ENCODE results near the gene DLGAP4. TPM values are rescaled to one million over a fixed set of nuclear protein-coding genes. Genes with fewer than 3 reads are reported as not detected.

Gene DLGAP4
- polyA plus RNA-seq, 2 of the 4 experiments (the other 2 are of a cell fraction): 11.9 to 36.7 TPM

- TF ChIP-seq POLR2AphosphoS2 (conservative IDR thresholded peaks at IDR 0.05; ENCODE audit: low read length): no peak
- no peak for TF ChIP-seq NPAS2 (CRISPR knock-in tag; IDR thresholded peaks at IDR 0.05; ENCODE audit: borderline replicate concordance)
- no peak for TF ChIP-seq JUNB (IDR thresholded peaks at IDR 0.05)
- no peak for TF ChIP-seq PHF8 (IDR thresholded peaks at IDR 0.05; ENCODE audit: borderline replicate concordance, low read depth)
Observed at GRCh38 chr20:36504295-36504694, 198.2 kb downstream of the DLGAP4 start (continued).

DNA sequence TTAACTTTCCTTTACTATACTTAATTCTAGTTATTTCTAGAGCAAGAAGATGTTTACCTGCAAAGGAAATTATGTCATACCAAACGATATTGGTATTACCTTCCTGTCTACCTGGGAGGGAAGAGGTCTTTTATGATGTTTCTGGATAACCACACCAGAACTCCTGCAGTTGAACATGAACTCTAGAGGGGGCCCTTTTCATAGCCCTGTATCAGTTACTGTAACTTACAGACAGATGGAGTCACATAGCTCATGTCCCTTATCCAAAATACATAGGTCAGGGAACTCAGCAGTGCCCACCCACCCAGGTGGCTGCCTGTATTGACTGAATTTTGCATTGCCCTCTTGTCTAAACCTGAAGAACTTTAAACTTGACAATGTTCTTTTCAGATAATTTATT lies 200.1 kb downstream of the DLGAP4 start:
- ChIA-PET POLR2A (no interaction called here), CTCF (interaction anchor here (0.8 to 2.3 kb wide), 10 partner anchors 8 to 303 kb away, joined by 3 to 11 read pairs (median 4); partner anchors contain the start of gene RAB5IF)
- H3K9me3 ChIP-seq: no peaks in the 10 kb centered on the region
- H3K27ac ChIP-seq: no peak overlapping the region
- ATAC-seq (peak; percentile 77 to 87; a peak in 5 of 6 replicates), FAIRE-seq (no peak), DNase-seq (ENCODE audit: low read depth in 1 of 2, low spot score in 1 of 2) (peak; percentile 40 to 44)
- no peaks in the 10 kb centered on the region for H3K4me1 ChIP-seq
- TF ChIP-seq GATA3 (IDR thresholded peaks at IDR 0.05; ENCODE audit: borderline replicate concordance) (no peak), NR3C1 (IDR thresholded peaks at IDR 0.05) (no peak), FOSL2 (IDR thresholded peaks at IDR 0.05) (no peak), FOSL2 (CRISPR knock-in tag; IDR thresholded peaks at IDR 0.05) (no peak), CTCF (IDR thresholded peaks at IDR 0.05) (peak; percentile 46), NPAS2 (CRISPR knock-in tag; IDR thresholded peaks at IDR 0.05; ENCODE audit: borderline replicate concordance) (no peak), CHD4 (IDR thresholded peaks at IDR 0.05; ENCODE audit: borderline replicate concordance) (no peak), FOXS1 (CRISPR knock-in tag; IDR thresholded peaks at IDR 0.05) (no peak), ATOH8 (CRISPR knock-in tag; IDR thresholded peaks at IDR 0.05; ENCODE audit: low read depth) (no peak), RAD21 (conservative IDR thresholded peaks at IDR 0.05 in 1 of 2, IDR thresholded peaks at IDR 0.05 in 1 of 2) (peak; percentile 34 to 51; a peak in 3 of 5 replicates), RARB (CRISPR knock-in tag; IDR thresholded peaks at IDR 0.05) (no peak)
- H3K4me3 ChIP-seq: no peak overlapping the region
- H3K4me2 ChIP-seq: no peak overlapping the region
- WGBS (ENCODE audit: missing lambda C conversion rate): 33% methylated on average over 1 of the region's 1 CpG

DNA sequence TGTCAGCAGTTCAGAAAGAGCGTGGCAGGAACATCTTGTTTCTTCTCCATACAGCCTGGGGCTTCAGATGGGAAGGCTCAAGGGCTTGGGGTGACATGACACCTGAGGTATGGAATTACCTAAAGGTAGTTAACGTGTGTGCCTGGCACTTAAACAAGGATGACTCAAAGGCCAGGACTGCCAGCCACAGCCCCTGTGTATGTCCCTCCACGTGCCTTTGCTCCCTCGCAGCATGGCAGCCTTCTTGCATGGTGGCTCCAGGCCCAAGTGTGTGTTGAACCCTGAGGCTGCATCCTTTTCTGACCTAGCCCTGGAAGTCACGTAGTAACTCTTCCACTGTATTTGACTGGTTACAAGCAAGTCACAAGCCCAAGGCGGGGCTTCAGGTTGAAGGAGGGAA lies 201.6 kb downstream of the DLGAP4 start:
- DNase-seq (ENCODE audit: low read depth in 1 of 2, low spot score in 1 of 2) (no peak), FAIRE-seq (no peak), ATAC-seq (no peak)
- POLR2A ChIA-PET: no interaction called here
- 95% methylated on average over 5 of the region's 6 CpGs for WGBS (ENCODE audit: missing lambda C conversion rate)
- no peak overlapping the region for H3K27ac ChIP-seq
- H3K9me3 ChIP-seq: no peaks in the 10 kb centered on the region
- no peak overlapping the region for H3K4me3 ChIP-seq
- no peak overlapping the region for H3K4me2 ChIP-seq
- CTCF ChIA-PET: no interaction called here
- no peaks in the 10 kb centered on the region for H3K4me1 ChIP-seq
- TF ChIP-seq CHD4 (IDR thresholded peaks at IDR 0.05; ENCODE audit: borderline replicate concordance) (no peak), HOXB5 (CRISPR knock-in tag; IDR thresholded peaks at IDR 0.05) (no peak), HOXB13 (CRISPR knock-in tag; IDR thresholded peaks at IDR 0.05; ENCODE audit: low read depth) (no peak)

GRCh38 chr20:36519012-36519719 lies 213.0 kb downstream of the DLGAP4 start:
- H3K9me3 ChIP-seq: no peaks in the 10 kb centered on the region
- no peak overlapping the region for H3K27ac ChIP-seq
- TF ChIP-seq GATA3 (IDR thresholded peaks at IDR 0.05; ENCODE audit: borderline replicate concordance): no peak
- TF ChIP-seq RAD21 (conservative IDR thresholded peaks at IDR 0.05 in 1 of 2, IDR thresholded peaks at IDR 0.05 in 1 of 2): no peak
- no peak for TF ChIP-seq SMC3 (IDR thresholded peaks at IDR 0.05)
- no peak for TF ChIP-seq RNF2 (IDR thresholded peaks at IDR 0.05; ENCODE audit: borderline replicate concordance, low read depth)
- no peak for TF ChIP-seq HOXB13 (CRISPR knock-in tag; IDR thresholded peaks at IDR 0.05; ENCODE audit: low read depth)
- no peak for TF ChIP-seq ZSCAN20 (CRISPR knock-in tag; IDR thresholded peaks at IDR 0.05)
- no peak for TF ChIP-seq JUN (IDR thresholded peaks at IDR 0.05)
- TF ChIP-seq, protein P1, sequence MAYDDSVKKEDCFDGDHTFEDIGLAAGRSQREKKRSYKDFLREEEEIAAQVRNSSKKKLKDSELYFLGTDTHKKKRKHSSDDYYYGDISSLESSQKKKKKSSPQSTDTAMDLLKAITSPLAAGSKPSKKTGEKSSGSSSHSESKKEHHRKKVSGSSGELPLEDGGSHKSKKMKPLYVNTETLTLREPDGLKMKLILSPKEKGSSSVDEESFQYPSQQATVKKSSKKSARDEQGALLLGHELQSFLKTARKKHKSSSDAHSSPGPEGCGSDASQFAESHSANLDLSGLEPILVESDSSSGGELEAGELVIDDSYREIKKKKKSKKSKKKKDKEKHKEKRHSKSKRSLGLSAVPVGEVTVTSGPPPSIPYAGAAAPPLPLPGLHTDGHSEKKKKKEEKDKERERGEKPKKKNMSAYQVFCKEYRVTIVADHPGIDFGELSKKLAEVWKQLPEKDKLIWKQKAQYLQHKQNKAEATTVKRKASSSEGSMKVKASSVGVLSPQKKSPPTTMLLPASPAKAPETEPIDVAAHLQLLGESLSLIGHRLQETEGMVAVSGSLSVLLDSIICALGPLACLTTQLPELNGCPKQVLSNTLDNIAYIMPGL (CRISPR knock-in tag; IDR thresholded peaks at IDR 0.05; ENCODE audit: borderline replicate concordance): no peak
- TF ChIP-seq ZFP36 (IDR thresholded peaks at IDR 0.05; ENCODE audit: borderline replicate concordance, partially characterized antibody): no peak
- no peak overlapping the region for H3K4me2 ChIP-seq
- ATAC-seq: no peak
- H3K4me1 ChIP-seq: no peaks in the 10 kb centered on the region
- H3K4me3 ChIP-seq: no peak overlapping the region
- no peak for FAIRE-seq
- ChIA-PET POLR2A (no interaction called here), CTCF (interaction anchor here (0.6 to 1.2 kb wide), 3 partner anchors 16 to 325 kb away, joined by 3 to 5 read pairs (median 3); no protein-coding TSS in a partner anchor)
- DNase-seq (ENCODE audit: low read depth in 1 of 2, low spot score in 1 of 2): no peak
- 93% methylated on average over 17 of the region's 17 CpGs for WGBS (ENCODE audit: missing lambda C conversion rate)
